HUES6 (cell line): ENCODE data around the gene SLX4IP.

Experiments used
- H3K27ac ChIP-seq: 2 replicates; pipeline ENCODE4 v1.7.0; 2013; ENCODE audit warnings: low read depth, mild to moderate bottlenecking, low read length, inconsistent platforms
- H3K27me3 ChIP-seq: 2 replicates; pipeline ENCODE4 v1.6.1; 2013; ENCODE audit warnings: low read length; ENCODE audit not compliant: control insufficient read depth, insufficient read depth
- H3K36me3 ChIP-seq: 2 replicates; pipeline ENCODE4 v1.6.1; 2013; ENCODE audit warnings: low read length; ENCODE audit not compliant: control insufficient read depth, insufficient read depth
- H3K4me1 ChIP-seq: 2 replicates; pipeline ENCODE4 v1.6.1; 2013; ENCODE audit warnings: low read length; ENCODE audit not compliant: control insufficient read depth, insufficient read depth
- H3K4me3 ChIP-seq: 2 replicates; pipeline ENCODE4 v1.5.1; 2013; ENCODE audit warnings: low read depth, low read length
- H3K9ac ChIP-seq: one replicate; pipeline ENCODE4 v1.6.1; 2013; ENCODE audit warnings: mild to moderate bottlenecking, low read length
- H3K9me3 ChIP-seq: 2 replicates; pipeline ENCODE4 v1.6.1; 2013; ENCODE audit warnings: low read depth, low read length; ENCODE audit not compliant: control insufficient read depth, insufficient read depth

SLX4IP gene

GRCh38 chr20:10478930-10479329 is 43.8 kb downstream of the SLX4IP start:
- H3K4me1 ChIP-seq = peaks cover 17% of the 10 kb centered on the region
- no peak overlapping the region for H3K4me3 ChIP-seq
- H3K36me3 ChIP-seq = no peaks in the 10 kb centered on the region
- no peak overlapping the region for H3K27ac ChIP-seq
- no peak overlapping the region for H3K9ac ChIP-seq
- no peaks in the 10 kb centered on the region for H3K27me3 ChIP-seq
- no peaks in the 10 kb centered on the region for H3K9me3 ChIP-seq

- H3K27ac ChIP-seq = no peak overlapping the region
- no peaks in the 10 kb centered on the region for H3K9me3 ChIP-seq
- no peak overlapping the region for H3K9ac ChIP-seq
- H3K4me3 ChIP-seq = no peak overlapping the region
- no peaks in the 10 kb centered on the region for H3K27me3 ChIP-seq
- 0 out of 2 replicates have a peak, but pooled peaks cover 7% of the 10 kb centered on the region for H3K4me1 ChIP-seq
- no peaks in the 10 kb centered on the region for H3K36me3 ChIP-seq
These were observed 46.6 kb downstream of the SLX4IP start for GRCh38 chr20:10481676-10482075.

DNA sequence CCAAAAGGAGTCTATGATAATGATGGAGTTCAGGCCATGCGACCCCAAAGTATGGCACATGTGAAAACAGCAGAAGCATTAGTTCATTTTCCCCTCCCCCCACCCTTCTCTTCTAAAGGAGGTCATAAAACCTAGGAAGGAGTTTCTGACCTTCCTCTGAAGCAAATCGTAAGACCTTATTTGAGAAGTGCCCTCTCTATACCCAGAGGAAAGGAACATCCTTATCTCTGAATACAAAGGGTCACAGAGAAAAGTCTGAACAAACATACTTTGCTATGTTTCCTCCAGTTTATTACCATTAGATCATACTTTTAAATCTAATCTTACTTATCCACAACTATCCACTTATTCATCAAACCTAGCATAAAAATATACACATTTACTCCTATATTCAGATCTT is 48.6 kb downstream of the SLX4IP start:
- Histone ChIP-seq H3K36me3 (no peaks in the 10 kb centered on the region), H3K9me3 (no peaks in the 10 kb centered on the region), H3K4me3 (no peak overlapping the region), H3K9ac (no peak overlapping the region), H3K27ac (no peak overlapping the region), H3K4me1 (peaks cover 17% of the 10 kb centered on the region), H3K27me3 (no peaks in the 10 kb centered on the region)

- no peak overlapping the region for H3K27ac ChIP-seq
- H3K4me1 ChIP-seq = peaks cover 38% of the 10 kb centered on the region
- no peak overlapping the region for H3K4me3 ChIP-seq
- no peak overlapping the region for H3K9ac ChIP-seq
- H3K36me3 ChIP-seq = no peaks in the 10 kb centered on the region
- H3K9me3 ChIP-seq = no peaks in the 10 kb centered on the region
- H3K27me3 ChIP-seq = no peaks in the 10 kb centered on the region
These were observed 52.3 kb downstream of the SLX4IP start for GRCh38 chr20:10487142-10488136.

DNA sequence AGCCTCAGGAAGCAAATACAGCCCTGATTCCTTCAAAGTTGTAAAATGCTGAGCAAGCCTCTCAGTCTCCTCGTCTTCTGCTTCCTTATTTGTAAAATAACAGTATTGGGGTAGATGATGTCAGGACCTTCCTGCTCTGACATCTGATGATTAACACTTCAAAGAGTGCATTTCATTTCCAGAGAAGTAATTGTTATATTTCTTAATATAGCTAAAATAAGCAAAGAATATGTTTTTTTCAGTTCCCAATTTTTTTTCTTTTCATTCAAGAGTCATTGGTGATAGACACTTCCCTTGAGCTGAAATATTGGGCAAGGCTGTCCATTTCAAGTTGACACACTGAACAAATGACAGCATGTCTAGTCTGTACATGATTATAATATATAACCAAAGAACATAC is 53.4 kb downstream of the SLX4IP start:
- Histone ChIP-seq H3K27ac (no peak overlapping the region), H3K4me1 (peaks cover 35% of the 10 kb centered on the region), H3K9me3 (no peaks in the 10 kb centered on the region), H3K36me3 (no peaks in the 10 kb centered on the region), H3K27me3 (no peaks in the 10 kb centered on the region), H3K9ac (no peak overlapping the region), H3K4me3 (no peak overlapping the region)

DNA sequence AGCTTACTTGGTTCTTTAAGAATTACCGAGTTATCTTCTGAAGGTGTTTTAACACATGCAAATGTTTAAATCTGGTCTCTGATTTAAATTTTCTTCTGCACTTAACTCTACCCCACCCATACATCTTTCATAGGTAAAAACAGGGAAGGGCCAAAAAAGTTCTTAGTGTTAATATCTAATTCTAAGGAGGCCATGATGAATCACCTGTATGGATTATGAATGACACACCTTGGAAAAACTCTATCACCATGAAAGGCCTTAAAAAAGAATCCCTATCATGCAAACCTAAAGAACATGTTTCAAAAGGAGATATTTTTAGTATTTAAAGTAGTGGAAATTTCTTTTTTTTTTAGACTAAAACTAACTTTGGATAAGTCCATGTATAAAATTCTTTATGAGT is 54.7 kb downstream of the SLX4IP start:
- Histone ChIP-seq H3K4me1 (peaks cover 35% of the 10 kb centered on the region), H3K4me3 (no peak overlapping the region), H3K9me3 (no peaks in the 10 kb centered on the region), H3K27me3 (no peaks in the 10 kb centered on the region), H3K27ac (no peak overlapping the region), H3K36me3 (no peaks in the 10 kb centered on the region), H3K9ac (no peak overlapping the region)

DNA sequence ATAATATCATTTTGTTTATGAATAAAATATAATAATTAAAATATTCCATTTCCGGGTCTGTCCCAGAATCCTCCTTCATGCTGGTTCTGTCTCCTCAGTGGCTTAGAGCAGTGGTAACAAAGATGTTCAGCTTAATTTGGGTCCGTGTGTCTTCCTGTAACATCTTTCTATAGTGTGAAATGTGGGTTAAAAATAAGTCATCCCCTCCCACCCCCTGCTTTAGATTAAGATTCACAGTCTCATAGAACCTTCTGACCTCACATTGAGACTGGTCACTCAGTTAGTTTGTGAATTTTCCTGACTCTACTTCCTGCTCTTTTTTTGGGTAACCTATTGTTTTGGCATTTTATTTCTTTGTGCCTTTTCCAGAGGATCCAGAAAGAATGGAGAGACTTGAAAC is 55.2 kb downstream of the SLX4IP start:
- H3K27me3 ChIP-seq = no peaks in the 10 kb centered on the region
- peaks cover 35% of the 10 kb centered on the region for H3K4me1 ChIP-seq
- peak overlapping the region; percentile 87; the same call in 1 of the 2 replicates for H3K27ac ChIP-seq
- no peaks in the 10 kb centered on the region for H3K9me3 ChIP-seq
- H3K36me3 ChIP-seq = no peaks in the 10 kb centered on the region
- H3K4me3 ChIP-seq = no peak overlapping the region
- no peak overlapping the region for H3K9ac ChIP-seq

GRCh38 chr20:10490706-10491105 is 55.6 kb downstream of the SLX4IP start:
- H3K4me3 ChIP-seq = no peak overlapping the region
- H3K27ac ChIP-seq = peak overlapping the region; percentile 87; the same call in 1 of the 2 replicates
- H3K9ac ChIP-seq = no peak overlapping the region
- H3K9me3 ChIP-seq = no peaks in the 10 kb centered on the region
- no peaks in the 10 kb centered on the region for H3K36me3 ChIP-seq
- H3K27me3 ChIP-seq = no peaks in the 10 kb centered on the region
- peaks cover 35% of the 10 kb centered on the region for H3K4me1 ChIP-seq

GRCh38 chr20:10492065-10492464 is 57.0 kb downstream of the SLX4IP start:
- no peak overlapping the region for H3K4me3 ChIP-seq
- no peak overlapping the region for H3K27ac ChIP-seq

DNA sequence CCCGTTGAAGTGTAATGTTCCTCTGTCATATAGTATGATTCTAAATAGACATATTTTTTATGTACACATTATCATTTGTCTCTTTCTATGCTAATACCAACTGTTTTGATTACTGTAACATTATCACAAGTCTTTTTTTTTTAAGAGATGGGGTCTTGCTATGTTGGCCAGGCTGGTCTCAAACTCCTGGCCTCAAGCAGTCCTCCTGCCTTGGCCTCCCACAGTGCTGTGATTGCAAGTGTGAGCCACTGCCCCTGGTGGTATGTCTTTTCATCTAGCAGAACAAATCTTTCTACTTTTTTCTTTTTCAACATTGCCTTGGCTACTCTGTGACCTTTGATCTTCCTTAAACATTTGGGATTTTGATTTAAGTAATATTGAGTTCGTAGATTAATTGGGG is 57.7 kb downstream of the SLX4IP start:
- Histone ChIP-seq H3K27ac (no peak overlapping the region), H3K4me3 (no peak overlapping the region), H3K9me3 (no peaks in the 10 kb centered on the region), H3K9ac (no peak overlapping the region), H3K4me1 (peaks cover 35% of the 10 kb centered on the region), H3K36me3 (no peaks in the 10 kb centered on the region), H3K27me3 (no peaks in the 10 kb centered on the region)

More at GRCh38 chr20:10492065-10492464, 57.0 kb downstream of the SLX4IP start:
- Histone ChIP-seq H3K27me3 (no peaks in the 10 kb centered on the region), H3K9me3 (no peaks in the 10 kb centered on the region), H3K4me1 (peaks cover 40% of the 10 kb centered on the region), H3K36me3 (no peaks in the 10 kb centered on the region), H3K9ac (no peak overlapping the region)

DNA sequence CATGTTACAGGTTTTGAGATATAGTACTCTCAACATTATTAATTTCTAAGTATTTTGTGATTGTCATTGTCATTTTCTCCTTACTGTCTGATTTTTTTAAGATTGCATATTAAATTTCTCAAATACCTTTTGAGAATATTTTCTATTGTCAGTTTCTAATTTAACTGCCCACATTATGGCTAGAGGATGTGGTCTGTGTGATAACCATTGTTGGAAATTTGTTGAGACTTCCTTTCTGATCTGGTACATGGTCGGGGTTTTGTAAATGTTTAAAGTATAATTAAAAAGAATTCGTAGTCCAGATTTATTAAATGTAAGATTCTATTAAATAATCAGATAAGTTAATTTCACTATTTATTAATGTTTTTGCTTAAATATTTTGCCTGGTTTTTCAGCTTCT is 60.1 kb downstream of the SLX4IP start:
- Histone ChIP-seq H3K4me3 (no peak overlapping the region), H3K9me3 (no peaks in the 10 kb centered on the region), H3K27ac (no peak overlapping the region), H3K27me3 (no peaks in the 10 kb centered on the region), H3K36me3 (no peaks in the 10 kb centered on the region), H3K4me1 (peaks cover 20% of the 10 kb centered on the region), H3K9ac (no peak overlapping the region)
